ENCODE measurements around the gene NAA15. TPM values are rescaled to one million over a fixed set of nuclear protein-coding genes. Genes with fewer than 3 reads are reported as not detected.
A peak's percentile ranks its signal among the peaks of the same experiment; 100 is the strongest.

NAA15 gene
- total RNA-seq, 2 donors from 2014 or later, result 32.4 to 55.5 TPM

DNA sequence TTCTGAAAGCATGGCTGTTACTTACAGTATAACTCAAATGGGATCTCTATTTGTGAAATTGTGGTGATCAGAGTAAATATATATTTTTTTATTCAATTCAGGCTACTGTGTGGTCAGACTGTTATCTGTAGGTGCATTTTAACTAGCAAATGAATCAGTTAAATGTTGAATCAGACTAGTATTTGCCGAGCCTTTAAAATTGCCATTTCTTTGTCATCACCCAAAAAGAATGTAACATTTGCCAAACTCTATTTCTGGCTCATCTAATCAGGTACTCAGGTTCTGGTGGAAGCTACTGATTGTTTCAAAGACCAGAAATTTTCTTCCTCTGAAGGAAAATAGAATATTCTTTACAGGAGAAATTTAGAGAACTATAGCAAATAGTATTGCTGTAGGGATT, 1.8 kb upstream of the NAA15 start:
- H3K9ac ChIP-seq (ENCODE audit: low read depth in 2 of 2, low read length in 2 of 2), result peak overlapping the region in 1 of 2 donors; percentile 81
- TF ChIP-seq, protein P1, sequence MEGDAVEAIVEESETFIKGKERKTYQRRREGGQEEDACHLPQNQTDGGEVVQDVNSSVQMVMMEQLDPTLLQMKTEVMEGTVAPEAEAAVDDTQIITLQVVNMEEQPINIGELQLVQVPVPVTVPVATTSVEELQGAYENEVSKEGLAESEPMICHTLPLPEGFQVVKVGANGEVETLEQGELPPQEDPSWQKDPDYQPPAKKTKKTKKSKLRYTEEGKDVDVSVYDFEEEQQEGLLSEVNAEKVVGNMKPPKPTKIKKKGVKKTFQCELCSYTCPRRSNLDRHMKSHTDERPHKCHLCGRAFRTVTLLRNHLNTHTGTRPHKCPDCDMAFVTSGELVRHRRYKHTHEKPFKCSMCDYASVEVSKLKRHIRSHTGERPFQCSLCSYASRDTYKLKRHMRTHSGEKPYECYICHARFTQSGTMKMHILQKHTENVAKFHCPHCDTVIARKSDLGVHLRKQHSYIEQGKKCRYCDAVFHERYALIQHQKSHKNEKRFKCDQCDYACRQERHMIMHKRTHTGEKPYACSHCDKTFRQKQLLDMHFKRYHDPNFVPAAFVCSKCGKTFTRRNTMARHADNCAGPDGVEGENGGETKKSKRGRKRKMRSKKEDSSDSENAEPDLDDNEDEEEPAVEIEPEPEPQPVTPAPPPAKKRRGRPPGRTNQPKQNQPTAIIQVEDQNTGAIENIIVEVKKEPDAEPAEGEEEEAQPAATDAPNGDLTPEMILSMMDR (IDR thresholded peaks at IDR 0.05), result no peak
- intact Hi-C loops (cut with DNase I), result loop anchor here (5.0 to 10.0 kb wide), 3 partner anchors 72 to 265 kb away; no protein-coding TSS in a partner anchor
- no peak overlapping the region for H3K27ac ChIP-seq
- H3K27me3 ChIP-seq, result no peaks in the 10 kb centered on the region
- no peaks in the 10 kb centered on the region for H3K9me3 ChIP-seq
- no peaks in the 10 kb centered on the region for H3K4me1 ChIP-seq
- DNase-seq, result no peak
- peak overlapping the region; percentile 87 for H3K4me3 ChIP-seq
- H3K36me3 ChIP-seq, result no peaks in the 10 kb centered on the region

DNA sequence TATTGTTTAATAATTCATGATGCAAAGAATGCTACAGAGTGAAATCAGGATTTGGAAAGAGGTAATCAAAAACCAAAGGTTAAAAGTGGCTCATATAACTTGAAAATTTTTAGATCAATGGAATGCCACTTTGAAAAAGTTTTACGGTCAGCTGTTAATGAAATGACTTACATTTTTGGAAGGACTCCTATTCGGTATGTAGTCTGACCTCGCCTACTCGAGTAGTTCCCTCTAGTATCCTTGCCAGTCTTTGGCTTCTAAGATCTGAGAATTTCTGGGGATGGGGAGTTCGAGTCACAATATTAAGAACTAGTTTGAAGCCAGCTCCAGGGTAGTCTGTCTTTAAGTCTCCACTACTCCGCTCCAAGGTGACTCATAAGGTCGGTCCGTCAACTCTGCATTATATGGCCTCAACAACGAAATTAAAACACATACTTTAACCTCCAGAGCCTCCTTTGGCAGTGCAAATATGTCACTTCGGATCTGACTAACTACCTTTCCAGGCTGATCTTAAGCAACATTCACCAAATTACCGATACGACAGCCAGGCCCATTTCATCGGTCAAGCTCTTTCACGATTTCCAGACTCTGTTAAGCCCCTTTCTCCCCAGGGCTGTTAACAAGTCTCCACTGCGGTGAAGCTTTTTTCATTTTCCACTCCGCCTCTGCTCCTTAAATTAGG, 733 bp upstream of the NAA15 start:
- TF ChIP-seq, protein P1 (IDR thresholded peaks at IDR 0.05), result no peak
- H3K27ac ChIP-seq, result peak overlapping the region; percentile 94
- H3K27me3 ChIP-seq, result no peaks in the 10 kb centered on the region
- H3K9me3 ChIP-seq, result no peaks in the 10 kb centered on the region
- intact Hi-C loops (cut with DNase I), result loop anchor here (5.0 to 10.0 kb wide), 2 partner anchors 154 to 213 kb away; partner anchors contain the start of gene RAB33B
- peak overlapping the region; percentile 87 for H3K4me3 ChIP-seq
- DNase-seq, result peak; percentile 46
- no peaks in the 10 kb centered on the region for H3K4me1 ChIP-seq
- peak overlapping the region; percentile 79 to 81 for H3K9ac ChIP-seq (ENCODE audit: low read depth in 2 of 2, low read length in 2 of 2)
- no peaks in the 10 kb centered on the region for H3K36me3 ChIP-seq

DNA sequence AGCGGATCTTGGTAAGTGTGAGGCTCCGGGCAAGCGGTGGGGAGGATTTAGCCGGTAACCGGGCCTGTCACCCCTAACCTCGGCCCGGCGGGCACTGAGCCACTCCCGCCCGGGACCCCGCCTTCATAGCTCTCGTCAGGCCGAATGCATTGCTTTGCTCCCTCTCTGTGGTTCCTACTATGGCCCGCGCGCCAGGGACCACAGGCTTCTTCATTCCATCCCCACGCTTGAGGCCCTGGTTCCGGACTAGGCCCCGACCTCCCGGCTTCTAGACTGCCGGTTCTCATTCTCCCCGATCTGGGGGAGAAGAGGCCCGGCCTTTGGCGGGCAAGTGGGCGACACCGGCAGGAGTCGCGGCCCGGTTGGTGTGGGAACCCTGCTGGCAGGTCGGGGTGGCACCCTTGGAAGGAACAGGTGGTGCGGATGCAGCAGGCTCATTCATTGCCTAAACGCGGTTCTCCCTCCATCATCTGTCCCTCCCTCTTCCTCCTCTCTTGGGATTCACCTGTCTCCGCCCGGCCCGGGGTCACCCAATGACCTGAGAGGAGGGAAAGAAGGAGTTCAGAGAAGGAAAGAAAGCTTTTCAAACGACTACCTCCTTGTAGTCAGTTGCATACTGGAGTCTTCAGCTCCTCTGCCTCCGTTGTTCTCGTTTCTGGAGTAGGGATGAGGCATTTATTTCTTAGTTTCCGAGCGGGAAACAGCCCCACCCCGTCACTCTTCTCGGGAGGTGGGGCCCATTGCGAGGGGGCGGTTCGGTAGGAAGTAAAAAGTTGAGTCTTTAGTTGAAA, 711 bp downstream of the NAA15 start, which contains the start of gene NDUFC1:
NDUFC1 (minus strand) TSS at position 657 of the 791 bp plus-strand sequence. CDS start 6,679 bp downstream, outside the sequence.
- Histone ChIP-seq H3K36me3 (no peaks in the 10 kb centered on the region), H3K9ac (ENCODE audit: low read depth in 2 of 2, low read length in 2 of 2) (peak within 1 kb of the TSS; percentile 81 to 93), H3K4me1 (no peaks in the 10 kb centered on the region), H3K27ac (peak within 1 kb of the TSS; percentile 94), H3K4me3 (peak within 1 kb of the TSS; percentile 87), H3K9me3 (no peaks in the 10 kb centered on the region), H3K27me3 (no peaks in the 10 kb centered on the region)
- intact Hi-C loops (cut with DNase I), result loop anchor here (5.0 to 10.0 kb wide), 2 partner anchors 153 to 215 kb away; partner anchors contain the start of gene RAB33B
- DNase-seq, result peak; percentile 76
- TF ChIP-seq, protein P1 (IDR thresholded peaks at IDR 0.05), result no peak

DNA sequence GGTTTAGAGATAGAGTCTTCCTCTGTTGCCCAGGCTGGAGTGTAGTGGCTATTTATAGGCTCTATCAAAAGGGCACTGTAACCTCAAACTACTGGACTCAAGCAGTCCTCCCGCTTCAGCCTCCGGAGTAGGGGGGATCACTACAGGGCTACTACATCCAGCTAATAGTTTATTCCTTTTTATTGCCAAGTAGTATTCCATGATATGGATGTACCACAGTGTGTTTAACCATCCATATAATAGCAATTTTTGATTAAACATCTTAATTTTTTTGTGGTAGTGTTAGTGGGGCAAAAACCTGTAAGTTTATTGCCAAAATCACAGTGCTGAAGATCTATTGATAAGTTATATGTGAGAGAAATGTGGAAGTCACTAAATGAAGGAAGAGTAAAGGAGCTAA, 3.6 kb downstream of the NAA15 start:
- intact Hi-C loops (cut with DNase I), result loop anchor here (5.0 to 10.0 kb wide), 2 partner anchors 150 to 218 kb away; partner anchors contain the start of gene RAB33B
- TF ChIP-seq, protein P1 (IDR thresholded peaks at IDR 0.05), result no peak
- Histone ChIP-seq H3K27ac (no peak overlapping the region), H3K9ac (ENCODE audit: low read depth in 2 of 2, low read length in 2 of 2) (no peak overlapping the region), H3K9me3 (no peaks in the 10 kb centered on the region), H3K4me1 (no peaks in the 10 kb centered on the region), H3K27me3 (no peaks in the 10 kb centered on the region), H3K4me3 (no peak overlapping the region), H3K36me3 (no peaks in the 10 kb centered on the region)
- no peak for DNase-seq

DNA sequence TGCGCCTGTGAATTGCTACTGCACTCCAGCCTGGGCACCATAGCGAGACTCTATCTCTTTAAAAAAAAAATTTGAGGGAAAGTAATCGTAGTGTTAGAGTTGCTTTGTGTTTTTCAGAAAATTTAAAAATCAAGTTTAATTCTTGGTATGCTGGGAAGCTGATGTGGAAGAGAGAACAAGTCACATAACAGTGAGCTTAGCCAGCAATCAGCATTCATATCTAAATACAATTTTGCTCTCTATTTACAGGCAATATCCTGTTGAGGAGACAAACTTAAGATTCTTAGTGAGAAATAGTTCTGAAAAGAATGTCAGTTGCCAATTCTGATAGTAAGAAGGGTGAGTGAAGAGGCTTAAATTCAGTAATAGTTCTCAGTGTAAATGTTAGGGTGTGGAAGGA, 10.6 kb downstream of the NAA15 start:
- intact Hi-C loops (cut with DNase I), result no loop called here
- Histone ChIP-seq H3K27me3 (no peaks in the 10 kb centered on the region), H3K9me3 (no peaks in the 10 kb centered on the region), H3K4me1 (peaks cover 7% of the 10 kb centered on the region), H3K9ac (ENCODE audit: low read depth in 2 of 2, low read length in 2 of 2) (no peak overlapping the region), H3K36me3 (no peaks in the 10 kb centered on the region), H3K27ac (no peak overlapping the region), H3K4me3 (no peak overlapping the region)
- DNase-seq, result no peak
- TF ChIP-seq, protein P1 (IDR thresholded peaks at IDR 0.05), result no peak
